Activated CD8-positive, alpha-beta memory T cell treated with anti-CD3 and anti-CD28 coated beads, Interleukin-2, amount 10 ng/mL, durations not matched to agents 7 days and 5 days (primary cell): ENCODE results near the gene TADA2A. TPM values are rescaled to one million over a fixed set of nuclear protein-coding genes. Genes with fewer than 3 reads are reported as not detected.

Experiments used
- ATAC-seq: fragments of 150-1000 bp; cut with Tn5 transposase; one replicate; pipeline ENCODE4 v1.10.0; 2021; ENCODE audit warnings: moderate library complexity
- CTCF ChIA-PET: fragments of 350-600 bp; sonication (Branson Sonifier 250); formaldehyde crosslinking; loops from one replicate; lab custom pipeline; 2021; ENCODE audit warnings: antibody characterized with exemption; lab: Charles Lee
- DNase-seq: peaks from one replicate; pipeline ENCODE4 v3.0.0-alpha.2; 2020
- H3K27ac Mint-ChIP-seq: one replicate; pipeline ENCODE4 v1.8.0; 2021; ENCODE audit warnings: mild to moderate bottlenecking, mixed read lengths
- H3K27me3 Mint-ChIP-seq: one replicate; pipeline ENCODE4 v1.8.0; 2021; ENCODE audit warnings: mixed read lengths
- H3K36me3 Mint-ChIP-seq: one replicate; pipeline ENCODE4 v1.8.0; 2021; ENCODE audit warnings: mild to moderate bottlenecking, mixed read lengths
- H3K4me1 Mint-ChIP-seq: one replicate; pipeline ENCODE4 v1.8.0; 2021; ENCODE audit warnings: mixed read lengths
- H3K4me3 Mint-ChIP-seq: one replicate; pipeline ENCODE4 v1.8.0; 2021; ENCODE audit warnings: mild to moderate bottlenecking, moderate library complexity, mixed read lengths
- H3K9me3 Mint-ChIP-seq: one replicate; pipeline ENCODE4 v1.8.0; 2022; ENCODE audit warnings: low read depth, mixed read lengths
- total RNA-seq, 2 experiments: library from RNA; stranded (reverse); gene quantifications; one replicate each; pipeline ENCODE4 v1.2.3, GENCODE V29; 2021

Gene TADA2A
- total RNA-seq, 2 experiments from 2014 or later: 42.2 to 50.4 TPM

- no peak for ATAC-seq
- DNase-seq: no peak
- Mint-ChIP-seq H3K27ac (no peak overlapping the region), H3K4me3 (no peak overlapping the region), H3K27me3 (no peaks in the 10 kb centered on the region), H3K4me1 (no peaks in the 10 kb centered on the region), H3K9me3 (no peaks in the 10 kb centered on the region), H3K36me3 (peaks cover 42% of the 10 kb centered on the region)
- CTCF ChIA-PET: interaction anchor here (0.6 to 1.4 kb wide), 3 partner anchors 13 to 103 kb away, joined by 3 to 5 read pairs (median 3); no protein-coding TSS in a partner anchor
Observed at GRCh38 chr17:37476431-37477120, 69.9 kb downstream of the TADA2A start.

GRCh38 chr17:37478187-37478586, 71.5 kb downstream of the TADA2A start:
- H3K27ac Mint-ChIP-seq: no peak overlapping the region
- peaks cover 4% of the 10 kb centered on the region for H3K4me1 Mint-ChIP-seq
- no peak overlapping the region for H3K4me3 Mint-ChIP-seq
- peaks cover 36% of the 10 kb centered on the region for H3K36me3 Mint-ChIP-seq
- no peaks in the 10 kb centered on the region for H3K27me3 Mint-ChIP-seq
- ATAC-seq: no peak
- CTCF ChIA-PET: no interaction called here
- no peaks in the 10 kb centered on the region for H3K9me3 Mint-ChIP-seq
- DNase-seq: no peak

GRCh38 chr17:37479025-37479424, 72.3 kb downstream of the TADA2A start:
- Mint-ChIP-seq H3K27ac (no peak overlapping the region), H3K4me3 (no peak overlapping the region), H3K36me3 (peaks cover 29% of the 10 kb centered on the region), H3K4me1 (peaks cover 12% of the 10 kb centered on the region), H3K27me3 (no peaks in the 10 kb centered on the region), H3K9me3 (no peaks in the 10 kb centered on the region)
- DNase-seq (no peak), ATAC-seq (no peak)
- CTCF ChIA-PET: no interaction called here

- Mint-ChIP-seq H3K27ac (no peak overlapping the region), H3K9me3 (no peaks in the 10 kb centered on the region), H3K27me3 (no peaks in the 10 kb centered on the region), H3K4me1 (peaks cover 12% of the 10 kb centered on the region), H3K36me3 (peaks cover 27% of the 10 kb centered on the region), H3K4me3 (no peak overlapping the region)
- DNase-seq: no peak
- CTCF ChIA-PET: no interaction called here
- ATAC-seq: no peak
Observed at GRCh38 chr17:37480427-37480826, 73.7 kb downstream of the TADA2A start.

GRCh38 chr17:37481001-37481665, 74.4 kb downstream of the TADA2A start:
- DNase-seq: no peak
- CTCF ChIA-PET: no interaction called here
- Mint-ChIP-seq H3K27ac (no peak overlapping the region), H3K36me3 (peaks cover 22% of the 10 kb centered on the region), H3K4me1 (peaks cover 12% of the 10 kb centered on the region), H3K9me3 (no peaks in the 10 kb centered on the region), H3K4me3 (no peak overlapping the region), H3K27me3 (no peaks in the 10 kb centered on the region)
- ATAC-seq: no peak

- no peak for DNase-seq
- no peak for ATAC-seq
- H3K27ac Mint-ChIP-seq: no peak overlapping the region
- H3K36me3 Mint-ChIP-seq: peaks cover 11% of the 10 kb centered on the region
- no peaks in the 10 kb centered on the region for H3K27me3 Mint-ChIP-seq
- no peaks in the 10 kb centered on the region for H3K9me3 Mint-ChIP-seq
- no peak overlapping the region for H3K4me3 Mint-ChIP-seq
- H3K4me1 Mint-ChIP-seq: peaks cover 18% of the 10 kb centered on the region
- CTCF ChIA-PET: no interaction called here
Observed at GRCh38 chr17:37483311-37484039, 76.8 kb downstream of the TADA2A start.

- CTCF ChIA-PET: interaction anchor here (1.0 to 1.2 kb wide), 2 partner anchors 49 to 79 kb away, joined by 3 read pairs; partner anchors contain the start of genes ACACA and TADA2A
- H3K4me1 Mint-ChIP-seq: peaks cover 34% of the 10 kb centered on the region
- H3K27ac Mint-ChIP-seq: no peak overlapping the region
- H3K27me3 Mint-ChIP-seq: no peaks in the 10 kb centered on the region
- ATAC-seq (no peak), DNase-seq (no peak)
- no peak overlapping the region for H3K4me3 Mint-ChIP-seq
- no peaks in the 10 kb centered on the region for H3K36me3 Mint-ChIP-seq
- no peaks in the 10 kb centered on the region for H3K9me3 Mint-ChIP-seq
Observed at GRCh38 chr17:37485938-37486570, 79.4 kb downstream of the TADA2A start.

GRCh38 chr17:37488009-37488604, 81.4 kb downstream of the TADA2A start:
- Mint-ChIP-seq H3K27ac (peak overlapping the region; percentile 91), H3K9me3 (no peaks in the 10 kb centered on the region), H3K36me3 (no peaks in the 10 kb centered on the region), H3K4me3 (peak overlapping the region; percentile 84), H3K27me3 (no peaks in the 10 kb centered on the region), H3K4me1 (peaks cover 41% of the 10 kb centered on the region)
- CTCF ChIA-PET: no interaction called here
- DNase-seq: no peak
- no peak for ATAC-seq

- Mint-ChIP-seq H3K27me3 (no peaks in the 10 kb centered on the region), H3K4me3 (peak overlapping the region; percentile 84), H3K27ac (peak overlapping the region; percentile 91), H3K36me3 (no peaks in the 10 kb centered on the region), H3K4me1 (peaks cover 35% of the 10 kb centered on the region), H3K9me3 (no peaks in the 10 kb centered on the region)
- DNase-seq: peak; percentile 71
- ATAC-seq: peak; percentile 37
- CTCF ChIA-PET: no interaction called here
Observed at GRCh38 chr17:37488607-37489196, 82.0 kb downstream of the TADA2A start.

GRCh38 chr17:37489197-37490001, 82.7 kb downstream of the TADA2A start, which contains the start of gene DUSP14:
TSS of gene DUSP14 (plus strand) at chr17:37489891. CDS start at chr17:37512273, 22,382 bp downstream.
- Mint-ChIP-seq H3K9me3 (no peaks in the 10 kb centered on the region), H3K4me1 (peaks cover 35% of the 10 kb centered on the region), H3K36me3 (no peaks in the 10 kb centered on the region), H3K27ac (peak within 1 kb of the TSS; percentile 91), H3K27me3 (no peaks in the 10 kb centered on the region), H3K4me3 (peak within 1 kb of the TSS; percentile 84)
- ATAC-seq (peak; percentile 86), DNase-seq (peak; percentile 86)
- CTCF ChIA-PET: no interaction called here

GRCh38 chr17:37490022-37490587, 83.4 kb downstream of the TADA2A start:
- H3K9me3 Mint-ChIP-seq: no peaks in the 10 kb centered on the region
- peak overlapping the region; percentile 81 for H3K27ac Mint-ChIP-seq
- CTCF ChIA-PET: no interaction called here
- ATAC-seq (peak; percentile 65), DNase-seq (peak; percentile 82)
- peaks cover 38% of the 10 kb centered on the region for H3K4me1 Mint-ChIP-seq
- H3K36me3 Mint-ChIP-seq: no peaks in the 10 kb centered on the region
- H3K4me3 Mint-ChIP-seq: peak overlapping the region; percentile 82
- H3K27me3 Mint-ChIP-seq: no peaks in the 10 kb centered on the region
